ENCODE results near the gene ATP8B3. TPM values are rescaled to one million over a fixed set of nuclear protein-coding genes. Genes with fewer than 3 reads are reported as not detected.
A peak's percentile ranks its signal among the peaks of the same experiment; 100 is the strongest.

Gene ATP8B3
- total RNA-seq, 1 donor from 2014 or later = 0.64 TPM

GRCh38 chr19:1789261-1790041 lies 22.6 kb downstream of the ATP8B3 start:
- DNase-seq (no peak), ATAC-seq (peak; percentile 8)
- Histone ChIP-seq H3K4me3 (peak overlapping the region; percentile 14), H3K9me3 (no peaks in the 10 kb centered on the region), H3K27ac (no peak overlapping the region), H3K36me3 (no peaks in the 10 kb centered on the region), H3K27me3 (peaks cover 34% of the 10 kb centered on the region), H3K4me1 (peaks cover 5% of the 10 kb centered on the region)
- intact Hi-C loops (cut with DNase I) = no loop called here
- no peak for TF ChIP-seq CTCF (IDR thresholded peaks at IDR 0.05)

- Histone ChIP-seq H3K27ac (no peak overlapping the region), H3K27me3 (peaks cover 57% of the 10 kb centered on the region), H3K36me3 (no peaks in the 10 kb centered on the region), H3K4me3 (no peak overlapping the region), H3K4me1 (peaks cover 5% of the 10 kb centered on the region), H3K9me3 (peaks cover 2% of the 10 kb centered on the region)
- no peak for DNase-seq
- no peak for TF ChIP-seq CTCF (IDR thresholded peaks at IDR 0.05)
- no peak for ATAC-seq
- intact Hi-C loops (cut with DNase I) = no loop called here
These were observed 25.0 kb downstream of the ATP8B3 start for GRCh38 chr19:1787116-1787515.

GRCh38 chr19:1786668-1787067 lies 25.4 kb downstream of the ATP8B3 start:
- no peaks in the 10 kb centered on the region for H3K36me3 ChIP-seq
- ATAC-seq = no peak
- intact Hi-C loops (cut with DNase I) = no loop called here
- peaks cover 6% of the 10 kb centered on the region for H3K9me3 ChIP-seq
- peaks cover 5% of the 10 kb centered on the region for H3K4me1 ChIP-seq
- no peak for DNase-seq
- H3K4me3 ChIP-seq = no peak overlapping the region
- H3K27me3 ChIP-seq = peaks cover 58% of the 10 kb centered on the region
- TF ChIP-seq CTCF (IDR thresholded peaks at IDR 0.05) = no peak
- no peak overlapping the region for H3K27ac ChIP-seq

- Histone ChIP-seq H3K4me1 (peaks cover 5% of the 10 kb centered on the region), H3K36me3 (no peaks in the 10 kb centered on the region), H3K27ac (no peak overlapping the region), H3K4me3 (no peak overlapping the region), H3K9me3 (peaks cover 7% of the 10 kb centered on the region), H3K27me3 (peaks cover 62% of the 10 kb centered on the region)
- TF ChIP-seq CTCF (IDR thresholded peaks at IDR 0.05) = no peak
- DNase-seq = no peak
- no peak for ATAC-seq
- intact Hi-C loops (cut with DNase I) = no loop called here
These were observed 26.8 kb downstream of the ATP8B3 start for GRCh38 chr19:1785310-1785709.

GRCh38 chr19:1783874-1784273 lies 28.2 kb downstream of the ATP8B3 start:
- no peak for TF ChIP-seq CTCF (IDR thresholded peaks at IDR 0.05)

More at GRCh38 chr19:1783874-1784273, 28.2 kb downstream of the ATP8B3 start:
- intact Hi-C loops (cut with DNase I) = no loop called here
- Histone ChIP-seq H3K36me3 (no peaks in the 10 kb centered on the region), H3K4me1 (no peaks in the 10 kb centered on the region), H3K9me3 (peaks cover 7% of the 10 kb centered on the region), H3K4me3 (no peak overlapping the region), H3K27me3 (peaks cover 71% of the 10 kb centered on the region), H3K27ac (no peak overlapping the region)
- no peak for DNase-seq
- ATAC-seq = no peak

All from upper lobe of right lung (tissue), 1 donor.